Measurements from ENCODE around the gene ZNHIT1.

ZNHIT1 gene

DNA sequence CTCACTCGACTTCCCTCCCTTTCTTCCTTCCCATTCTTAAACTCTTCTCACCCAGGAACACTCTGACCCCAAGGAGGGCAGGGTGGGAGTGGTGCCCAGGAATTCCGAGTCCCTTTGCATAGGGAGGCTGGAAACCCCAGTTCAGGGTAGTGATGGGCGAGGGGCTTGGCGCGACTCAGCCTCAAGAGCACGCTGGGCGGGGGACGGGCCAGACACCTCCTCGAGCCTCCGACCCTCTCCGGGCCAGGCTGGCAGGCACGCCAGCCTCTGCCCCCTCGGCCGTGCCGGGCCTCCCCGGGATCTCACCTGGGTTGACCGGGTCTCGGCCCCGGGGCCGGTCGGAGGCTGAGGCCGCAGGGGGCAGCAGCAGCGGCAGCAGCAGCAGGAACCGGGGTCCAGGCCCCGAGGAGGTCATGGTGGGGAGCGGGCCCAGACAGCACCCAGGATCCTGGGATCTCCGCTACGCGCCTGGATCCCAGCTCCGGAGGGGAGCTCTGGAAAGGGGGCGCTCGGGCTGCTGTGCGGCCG is 1.0 kb upstream of the ZNHIT1 start:
- Histone ChIP-seq H3K4me1 (ENCODE audit: control insufficient read depth in 5 of 5, insufficient read depth in 5 of 5, low read length in 5 of 5) (peaks cover 6 to 47% (median 41%) of the 10 kb centered on the region in 5 donors), H3K9ac (ENCODE audit: low read length in 5 of 5) (peak overlapping the region; percentile 56 to 94 (median 77)), H3K4me3 (ENCODE audit: low read depth in 1 of 5, low read length in 5 of 5) (peak overlapping the region; percentile 76 to 94 (median 84)), H3K9me3 (ENCODE audit: control insufficient read depth in 5 of 5, low read length in 5 of 5) (no peaks in the 10 kb centered on the region), H3K27me3 (ENCODE audit: control insufficient read depth in 5 of 5, insufficient read depth in 4 of 5, low read length in 5 of 5) (no peaks in the 10 kb centered on the region), H3K36me3 (ENCODE audit: control insufficient read depth in 5 of 5, insufficient read depth in 5 of 5, low read length in 5 of 5) (peaks cover 0 to 30% (median 22%) of the 10 kb centered on the region in 5 donors), H3K27ac (ENCODE audit: low read depth, low read length) (peak overlapping the region; percentile 96)

DNA sequence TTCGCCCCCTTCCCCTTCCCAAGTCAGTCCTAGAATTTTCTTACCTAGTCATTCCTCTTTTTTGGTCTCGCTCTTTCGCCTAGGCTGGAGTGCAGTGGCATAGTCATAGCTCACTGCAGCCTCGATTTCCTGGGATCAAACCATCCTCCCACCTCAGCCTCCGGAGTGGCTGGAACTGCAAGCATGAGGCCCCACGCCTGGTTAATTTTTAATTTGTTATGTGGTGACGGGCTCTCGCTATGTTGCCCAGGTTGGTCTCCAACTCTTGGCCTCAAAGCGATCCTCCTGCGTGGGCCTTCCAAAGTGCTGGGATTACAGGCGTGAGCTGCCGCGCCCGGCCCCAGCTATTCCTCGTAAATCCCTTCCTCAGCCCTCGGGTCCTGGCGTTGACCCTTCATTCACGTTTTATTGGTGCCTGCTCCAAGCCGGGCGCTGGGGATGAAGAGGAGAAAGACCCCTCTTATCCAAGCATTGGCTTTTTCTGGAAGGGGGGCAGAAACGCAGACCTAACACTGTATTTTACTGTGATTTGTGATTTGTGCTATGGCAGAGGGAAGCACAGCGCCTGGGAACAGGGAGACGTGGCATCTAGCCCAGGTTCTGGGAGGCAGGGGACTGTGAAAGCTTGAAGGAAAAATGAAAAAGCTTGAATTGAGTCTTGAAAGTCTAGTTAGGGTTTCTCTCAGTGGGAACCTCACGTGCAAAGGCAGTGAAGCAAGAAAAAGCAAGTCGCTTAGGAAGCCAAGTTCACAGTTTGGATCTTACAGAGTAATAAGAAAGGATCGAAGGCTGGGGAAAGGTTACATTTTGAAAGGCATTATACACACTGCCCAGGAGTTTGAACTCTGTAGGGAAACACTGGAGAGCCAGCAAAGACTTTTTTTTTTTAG is 516 bp downstream of the ZNHIT1 start:
- H3K4me1 ChIP-seq (ENCODE audit: control insufficient read depth in 5 of 5, insufficient read depth in 5 of 5, low read length in 5 of 5) = peaks cover 6 to 47% (median 41%) of the 10 kb centered on the region in 5 donors
- no peaks in the 10 kb centered on the region for H3K9me3 ChIP-seq (ENCODE audit: control insufficient read depth in 5 of 5, low read length in 5 of 5)
- H3K27me3 ChIP-seq (ENCODE audit: control insufficient read depth in 5 of 5, insufficient read depth in 4 of 5, low read length in 5 of 5) = no peaks in the 10 kb centered on the region
- H3K4me3 ChIP-seq (ENCODE audit: low read depth in 1 of 5, low read length in 5 of 5) = peak overlapping the region; percentile 76 to 97 (median 84)
- peak overlapping the region in 4 of 5 donors; percentile 56 to 94 (median 84) for H3K9ac ChIP-seq (ENCODE audit: low read length in 5 of 5)
- peak overlapping the region; percentile 96 for H3K27ac ChIP-seq (ENCODE audit: low read depth, low read length)
- peaks cover 0 to 28% (median 21%) of the 10 kb centered on the region in 5 donors for H3K36me3 ChIP-seq (ENCODE audit: control insufficient read depth in 5 of 5, insufficient read depth in 5 of 5, low read length in 5 of 5)

DNA sequence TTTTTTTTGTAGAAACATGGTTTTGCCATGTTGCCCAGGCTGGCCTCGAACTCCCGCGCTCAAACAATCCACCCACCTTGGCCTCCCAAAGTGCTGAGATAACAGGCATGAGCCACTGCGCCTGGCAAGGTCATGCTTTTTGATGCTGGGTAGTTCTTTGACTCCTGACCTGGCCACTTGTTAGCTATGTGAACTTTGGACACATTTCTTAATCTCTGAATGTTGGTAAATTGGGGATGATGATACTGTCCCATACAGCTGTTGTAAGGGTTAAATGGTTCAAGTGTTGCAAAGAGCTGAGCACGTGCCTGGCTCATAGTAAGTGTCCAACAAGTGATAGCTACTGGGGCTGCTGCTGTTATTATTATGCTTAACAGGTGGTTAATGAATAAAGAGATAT is 2.3 kb downstream of the ZNHIT1 start:
- Histone ChIP-seq H3K36me3 (ENCODE audit: control insufficient read depth in 5 of 5, insufficient read depth in 5 of 5, low read length in 5 of 5) (peaks cover 0 to 36% (median 34%) of the 10 kb centered on the region in 5 donors), H3K9ac (ENCODE audit: low read length in 5 of 5) (no peak overlapping the region), H3K27me3 (ENCODE audit: control insufficient read depth in 5 of 5, insufficient read depth in 4 of 5, low read length in 5 of 5) (no peaks in the 10 kb centered on the region), H3K4me1 (ENCODE audit: control insufficient read depth in 5 of 5, insufficient read depth in 5 of 5, low read length in 5 of 5) (peaks cover 6 to 47% (median 36%) of the 10 kb centered on the region in 5 donors), H3K9me3 (ENCODE audit: control insufficient read depth in 5 of 5, low read length in 5 of 5) (no peaks in the 10 kb centered on the region), H3K27ac (ENCODE audit: low read depth, low read length) (no peak overlapping the region), H3K4me3 (ENCODE audit: low read depth in 1 of 5, low read length in 5 of 5) (no peak overlapping the region)

DNA sequence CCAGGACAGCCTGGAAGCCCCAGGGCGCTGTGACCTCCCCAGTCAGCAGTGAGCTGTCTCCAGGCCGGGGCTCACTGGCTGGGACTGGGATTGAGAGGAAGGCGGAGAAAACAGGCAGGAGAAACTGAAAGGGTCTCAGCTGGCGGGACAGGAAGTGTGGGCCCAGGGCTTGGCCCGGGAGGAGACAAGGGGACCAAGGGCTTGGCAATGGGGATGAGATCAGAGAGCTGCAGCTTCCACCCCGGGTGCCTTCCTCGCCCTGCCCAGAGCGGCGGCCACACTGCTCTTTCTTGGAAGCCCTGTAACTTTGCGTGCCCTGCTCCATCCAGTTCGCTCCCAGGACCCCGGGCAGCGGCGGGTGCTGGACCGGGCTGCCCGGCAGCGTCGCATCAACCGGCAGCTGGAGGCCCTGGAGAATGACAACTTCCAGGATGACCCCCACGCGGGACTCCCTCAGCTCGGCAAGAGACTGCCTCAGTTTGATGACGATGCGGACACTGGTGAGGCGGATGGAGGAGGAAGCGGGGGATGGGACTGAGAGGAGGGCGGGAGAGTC is 4.4 kb downstream of the ZNHIT1 start:
- H3K4me1 ChIP-seq (ENCODE audit: control insufficient read depth in 5 of 5, insufficient read depth in 5 of 5, low read length in 5 of 5) = peaks cover 4 to 31% (median 22%) of the 10 kb centered on the region in 5 donors
- no peak overlapping the region for H3K4me3 ChIP-seq (ENCODE audit: low read depth in 1 of 5, low read length in 5 of 5)
- H3K27me3 ChIP-seq (ENCODE audit: control insufficient read depth in 5 of 5, insufficient read depth in 4 of 5, low read length in 5 of 5) = no peaks in the 10 kb centered on the region
- H3K9me3 ChIP-seq (ENCODE audit: control insufficient read depth in 5 of 5, low read length in 5 of 5) = no peaks in the 10 kb centered on the region
- no peak overlapping the region for H3K9ac ChIP-seq (ENCODE audit: low read length in 5 of 5)
- no peak overlapping the region for H3K27ac ChIP-seq (ENCODE audit: low read depth, low read length)
- H3K36me3 ChIP-seq (ENCODE audit: control insufficient read depth in 5 of 5, insufficient read depth in 5 of 5, low read length in 5 of 5) = peaks cover 0 to 43% (median 40%) of the 10 kb centered on the region in 5 donors

DNA sequence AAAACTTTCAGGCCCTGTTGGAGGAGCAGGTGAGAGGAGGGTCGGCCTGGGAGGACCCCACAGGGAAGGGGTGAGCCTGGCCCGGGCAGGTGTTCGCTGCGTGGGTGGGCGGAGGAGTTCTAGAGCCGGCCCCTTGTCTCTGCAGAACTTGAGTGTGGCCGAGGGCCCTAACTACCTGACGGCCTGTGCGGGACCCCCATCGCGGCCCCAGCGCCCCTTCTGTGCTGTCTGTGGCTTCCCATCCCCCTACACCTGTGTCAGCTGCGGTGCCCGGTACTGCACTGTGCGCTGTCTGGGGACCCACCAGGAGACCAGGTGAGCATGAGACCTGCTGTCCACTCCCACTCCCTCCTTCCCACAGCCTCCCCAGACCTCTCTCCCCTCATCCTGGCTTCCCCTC is 5.6 kb downstream of the ZNHIT1 start:
- Histone ChIP-seq H3K9me3 (ENCODE audit: control insufficient read depth in 5 of 5, low read length in 5 of 5) (no peaks in the 10 kb centered on the region), H3K27ac (ENCODE audit: low read depth, low read length) (no peak overlapping the region), H3K27me3 (ENCODE audit: control insufficient read depth in 5 of 5, insufficient read depth in 4 of 5, low read length in 5 of 5) (no peaks in the 10 kb centered on the region), H3K4me3 (ENCODE audit: low read depth in 1 of 5, low read length in 5 of 5) (no peak overlapping the region), H3K4me1 (ENCODE audit: control insufficient read depth in 5 of 5, insufficient read depth in 5 of 5, low read length in 5 of 5) (peaks cover 4 to 22% (median 18%) of the 10 kb centered on the region in 5 donors), H3K9ac (ENCODE audit: low read length in 5 of 5) (no peak overlapping the region), H3K36me3 (ENCODE audit: control insufficient read depth in 5 of 5, insufficient read depth in 5 of 5, low read length in 5 of 5) (peaks cover 0 to 51% (median 47%) of the 10 kb centered on the region in 5 donors)

DNA sequence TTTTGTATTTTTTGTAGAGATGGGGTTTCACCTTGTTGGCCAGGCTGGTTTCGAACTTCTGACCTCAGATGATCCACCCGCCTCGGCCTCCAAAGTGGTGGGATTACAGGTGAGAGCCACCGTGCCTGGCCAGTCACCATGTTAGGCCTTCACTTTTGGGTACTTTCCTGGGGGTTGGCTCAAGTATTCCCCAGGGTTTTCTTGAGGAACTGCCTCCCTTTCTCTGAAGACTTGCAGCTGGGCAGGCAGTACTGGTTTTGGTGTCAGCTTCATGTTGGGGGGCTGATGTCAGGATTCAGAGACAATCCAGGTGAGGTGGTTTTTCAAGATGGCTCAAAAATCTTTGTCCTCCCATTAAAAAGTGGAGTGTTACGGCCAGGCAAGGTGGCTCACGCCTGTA is 7.7 kb downstream of the ZNHIT1 start:
- peaks cover 0 to 62% (median 53%) of the 10 kb centered on the region in 5 donors for H3K36me3 ChIP-seq (ENCODE audit: control insufficient read depth in 5 of 5, insufficient read depth in 5 of 5, low read length in 5 of 5)
- H3K27me3 ChIP-seq (ENCODE audit: control insufficient read depth in 5 of 5, insufficient read depth in 4 of 5, low read length in 5 of 5) = no peaks in the 10 kb centered on the region
- no peak overlapping the region for H3K4me3 ChIP-seq (ENCODE audit: low read depth in 1 of 5, low read length in 5 of 5)

DNA sequence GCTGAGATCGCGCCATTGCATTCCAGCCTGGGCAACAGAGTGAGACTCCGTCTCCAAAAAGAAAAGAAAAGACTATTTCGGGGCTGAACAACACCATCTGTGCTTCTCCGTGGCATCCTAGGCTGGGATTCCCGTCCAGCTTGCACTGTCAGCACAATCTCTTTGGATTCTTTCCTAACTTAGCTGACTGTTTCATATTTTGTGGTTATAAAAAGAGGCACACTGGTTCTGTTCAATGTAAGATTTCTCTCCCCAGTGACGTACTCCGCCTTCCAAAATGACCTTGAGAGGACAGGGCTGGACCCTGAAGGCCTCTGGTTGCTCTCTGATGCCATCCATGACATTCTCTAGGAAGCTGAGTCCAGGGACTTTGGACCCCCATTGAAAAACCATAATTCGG is 8.8 kb downstream of the ZNHIT1 start:
- Histone ChIP-seq H3K9ac (ENCODE audit: low read length in 5 of 5) (no peak overlapping the region), H3K4me1 (ENCODE audit: control insufficient read depth in 5 of 5, insufficient read depth in 5 of 5, low read length in 5 of 5) (peaks cover 0 to 9% (median 4%) of the 10 kb centered on the region in 5 donors), H3K4me3 (ENCODE audit: low read depth in 1 of 5, low read length in 5 of 5) (no peak overlapping the region), H3K27ac (ENCODE audit: low read depth, low read length) (no peak overlapping the region), H3K9me3 (ENCODE audit: control insufficient read depth in 5 of 5, low read length in 5 of 5) (no peaks in the 10 kb centered on the region), H3K27me3 (ENCODE audit: control insufficient read depth in 5 of 5, insufficient read depth in 4 of 5, low read length in 5 of 5) (no peaks in the 10 kb centered on the region), H3K36me3 (ENCODE audit: control insufficient read depth in 5 of 5, insufficient read depth in 5 of 5, low read length in 5 of 5) (peaks cover 0 to 64% (median 52%) of the 10 kb centered on the region in 5 donors)

More for the DNA sequence above, 7.7 kb downstream of the ZNHIT1 start:
- H3K9me3 ChIP-seq (ENCODE audit: control insufficient read depth in 5 of 5, low read length in 5 of 5) = no peaks in the 10 kb centered on the region
- no peak overlapping the region for H3K27ac ChIP-seq (ENCODE audit: low read depth, low read length)
- no peak overlapping the region for H3K9ac ChIP-seq (ENCODE audit: low read length in 5 of 5)
- peaks cover 0 to 5% (median under 1%) of the 10 kb centered on the region in 5 donors for H3K4me1 ChIP-seq (ENCODE audit: control insufficient read depth in 5 of 5, insufficient read depth in 5 of 5, low read length in 5 of 5)

DNA sequence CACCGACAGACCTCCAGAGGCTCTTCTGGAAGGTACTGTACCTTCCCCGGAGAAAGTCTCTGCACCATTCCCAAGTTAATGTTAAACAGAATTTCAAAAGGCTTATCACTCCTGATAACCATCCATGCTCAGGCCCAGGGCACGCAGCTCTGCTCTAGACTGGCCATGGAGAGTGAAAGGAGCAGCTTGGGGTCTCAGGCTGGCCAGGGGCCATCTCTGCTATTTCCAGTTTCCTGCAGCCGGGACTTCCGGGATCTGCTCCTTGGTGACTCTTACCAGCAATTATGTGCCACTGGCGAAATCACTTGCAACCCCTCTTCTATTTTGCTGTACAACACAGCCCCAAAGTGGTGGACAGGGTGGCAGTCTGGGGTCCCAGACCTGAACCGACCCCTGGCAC is 13.7 kb downstream of the ZNHIT1 start:
- Histone ChIP-seq H3K9ac (ENCODE audit: low read length in 5 of 5) (no peak overlapping the region), H3K4me3 (ENCODE audit: low read depth in 1 of 5, low read length in 5 of 5) (peak overlapping the region in 3 of 5 donors; percentile 6 to 49 (median 34)), H3K4me1 (ENCODE audit: control insufficient read depth in 5 of 5, insufficient read depth in 5 of 5, low read length in 5 of 5) (peaks cover 1 to 34% (median 16%) of the 10 kb centered on the region in 5 donors)

DNA sequence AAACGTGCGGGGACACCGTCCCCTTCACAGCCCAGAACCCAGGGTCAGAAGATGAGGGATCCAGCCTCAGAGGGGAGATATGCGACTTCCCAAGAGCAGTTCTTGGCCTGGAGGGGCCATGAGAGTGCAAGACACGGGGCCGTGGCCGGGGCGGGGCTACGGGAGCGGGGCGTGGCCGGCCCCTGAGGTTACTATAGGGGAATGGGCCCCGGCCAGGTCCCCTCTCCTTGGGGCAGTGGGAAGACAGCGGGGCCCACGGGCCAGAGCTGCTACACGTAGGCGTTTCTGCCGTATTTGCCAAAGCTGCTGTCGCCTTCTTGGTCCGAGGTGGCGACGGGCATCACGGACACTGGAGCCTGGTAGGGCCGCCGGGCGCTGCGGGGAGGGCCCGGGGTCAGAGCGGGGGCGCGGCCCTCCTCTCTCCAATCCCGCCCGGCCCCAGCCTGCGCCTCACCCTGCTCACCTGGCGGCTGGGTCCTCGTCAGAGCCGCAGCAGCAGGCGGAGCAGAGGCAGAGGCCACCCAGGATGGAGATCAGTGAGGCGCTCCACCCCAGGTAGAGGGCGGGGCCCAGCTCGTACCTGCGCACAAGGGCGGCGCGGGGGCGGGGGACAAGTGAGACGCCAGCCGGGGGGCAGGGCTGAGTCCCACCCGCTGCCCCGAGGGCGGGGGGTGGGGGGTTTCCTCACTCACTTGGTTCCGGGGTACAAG is 14.3 kb downstream of the ZNHIT1 start:
- Histone ChIP-seq H3K4me3 (ENCODE audit: low read depth in 1 of 5, low read length in 5 of 5) (peak overlapping the region in 3 of 5 donors; percentile 6 to 49 (median 34)), H3K36me3 (ENCODE audit: control insufficient read depth in 5 of 5, insufficient read depth in 5 of 5, low read length in 5 of 5) (peaks cover 0 to 37% (median 11%) of the 10 kb centered on the region in 5 donors), H3K9me3 (ENCODE audit: control insufficient read depth in 5 of 5, low read length in 5 of 5) (no peaks in the 10 kb centered on the region), H3K9ac (ENCODE audit: low read length in 5 of 5) (peak overlapping the region in 1 of 5 donors; percentile 35), H3K4me1 (ENCODE audit: control insufficient read depth in 5 of 5, insufficient read depth in 5 of 5, low read length in 5 of 5) (peaks cover 4 to 40% (median 23%) of the 10 kb centered on the region in 5 donors), H3K27ac (ENCODE audit: low read depth, low read length) (no peak overlapping the region), H3K27me3 (ENCODE audit: control insufficient read depth in 5 of 5, insufficient read depth in 4 of 5, low read length in 5 of 5) (no peaks in the 10 kb centered on the region)

More for the DNA sequence above, 13.7 kb downstream of the ZNHIT1 start:
- Histone ChIP-seq H3K27ac (ENCODE audit: low read depth, low read length) (no peak overlapping the region), H3K9me3 (ENCODE audit: control insufficient read depth in 5 of 5, low read length in 5 of 5) (no peaks in the 10 kb centered on the region), H3K27me3 (ENCODE audit: control insufficient read depth in 5 of 5, insufficient read depth in 4 of 5, low read length in 5 of 5) (no peaks in the 10 kb centered on the region), H3K36me3 (ENCODE audit: control insufficient read depth in 5 of 5, insufficient read depth in 5 of 5, low read length in 5 of 5) (peaks cover 0 to 42% (median 15%) of the 10 kb centered on the region in 5 donors)

All from subcutaneous abdominal adipose tissue (tissue), 5 donors.